Panc1 (cell line): ENCODE results near the gene IL11. TPM values are rescaled to one million over a fixed set of nuclear protein-coding genes. Genes with fewer than 3 reads are reported as not detected.

Experiments
- ATAC-seq: fragments of 200-7000 bp; cut with Tn5 transposase; 2 replicates; pipeline ENCODE4 v1.9.1; 2020; ENCODE audit warnings: mild to moderate bottlenecking, moderate library complexity
- BruUV-seq: library from RNA; stranded (reverse); fragments of 400-500 nt; replicated peaks from 2 replicates; lab custom pipeline; 2021; lab: Mats Ljungman, UMichigan
- CTCF ChIA-PET: fragments of 300-600 bp; sonication (Branson Sonifier 250); formaldehyde crosslinking; loops from one replicate; lab custom pipeline; 2022; ENCODE audit warnings: antibody characterized with exemption; lab: Charles Lee
- POLR2A ChIA-PET: fragments of 300-600 bp; sonication (Branson Sonifier 250); formaldehyde crosslinking; loops from one replicate; lab custom pipeline; 2022; ENCODE audit warnings: antibody characterized with exemption; lab: Charles Lee
- DNase-seq: peaks from one replicate; pipeline ENCODE4 v3.0.0-alpha.2; 2010; ENCODE audit warnings: low read depth, low spot score
- H3K27ac ChIP-seq: 2 replicates; pipeline ENCODE4 v1.5.1; 2011; ENCODE audit warnings: mild to moderate bottlenecking, low read length, inconsistent platforms
- H3K27me3 ChIP-seq: fragments of 200-500 bp; sonication (Bioruptor generic); 2 replicates; pipeline ENCODE4 v1.6.0; 2014; ENCODE audit warnings: low read length, inconsistent platforms; ENCODE audit not compliant: control insufficient read depth, insufficient read depth
- H3K36me3 ChIP-seq: fragments of 200-500 bp; sonication (Bioruptor generic); 2 replicates; pipeline ENCODE4 v1.5.1; 2014; ENCODE audit warnings: inconsistent platforms, mild to moderate bottlenecking, low read length, moderate library complexity; ENCODE audit not compliant: control insufficient read depth, insufficient read depth
- H3K4me1 ChIP-seq: 2 replicates; pipeline ENCODE4 v1.5.1; 2011; ENCODE audit warnings: inconsistent platforms, mild to moderate bottlenecking, low read length, moderate library complexity; ENCODE audit not compliant: control insufficient read depth, insufficient read depth
- H3K4me3 ChIP-seq, 2 experiments: 2 replicates each; pipeline ENCODE4 v1.5.1; 2011 to 2012; ENCODE audit warnings: low read depth in 2 of 2, low read length in 2 of 2, mild to moderate bottlenecking in 2 of 2, inconsistent platforms in 1 of 2, moderate library complexity in 1 of 2
- H3K9me3 ChIP-seq: fragments of 200-500 bp; sonication (Bioruptor generic); 2 replicates; pipeline ENCODE4 v1.5.1; 2014; ENCODE audit warnings: low read depth, mild to moderate bottlenecking, inconsistent platforms, low read length, moderate library complexity; ENCODE audit not compliant: control insufficient read depth, insufficient read depth
- CTCF ChIP-seq: fragments of 450-650 bp; IDR thresholded peaks from 2 replicates; pipeline ENCODE4 v1.5.1; 2017; ENCODE audit warnings: mild to moderate bottlenecking
- POLR2AphosphoS5 ChIP-seq: IDR thresholded peaks from 2 replicates; pipeline ENCODE4 v1.6.1; 2012; ENCODE audit warnings: mild to moderate bottlenecking, low read depth, low read length, moderate library complexity
- REST ChIP-seq, 2 experiments: IDR thresholded peaks; 2 replicates each; pipeline ENCODE4 v1.6.1; 2011 to 2012; ENCODE audit warnings: low read depth in 2 of 2, control low read depth in 1 of 2, low read length in 1 of 2, mild to moderate bottlenecking in 1 of 2, moderate library complexity in 1 of 2; ENCODE audit not compliant: insufficient read depth in 1 of 2
- SIN3A ChIP-seq: IDR thresholded peaks from 2 replicates; pipeline ENCODE4 v1.6.1; 2012; ENCODE audit warnings: low read depth, mild to moderate bottlenecking, low read length, moderate library complexity, borderline replicate concordance; ENCODE audit not compliant: insufficient read depth
- TCF7L2 ChIP-seq: IDR thresholded peaks from 2 replicates; pipeline ENCODE4 v1.6.1; 2011; ENCODE audit warnings: mild to moderate bottlenecking, low read depth, low read length, inconsistent platforms
- in situ Hi-C: cut with HindIII; loops from 2 replicates; pipeline ENCODE4 v1.10.0; 2016; ENCODE audit warnings: low sequenced_read_pairs, low pct_unique_long_range_greater_than_20kb
- intact Hi-C: fragments of 100-400 bp; cut with micrococcal nuclease; formaldehyde crosslinking; loops from one replicate; pipeline ENCODE4 v1.10.0; 2022; ENCODE audit not compliant: unreplicated experiment
- total RNA-seq: library from RNA; stranded (reverse); gene quantifications from one replicate; pipeline ENCODE4 v1.2.1, GENCODE V29; 2021; ENCODE audit not compliant: unreplicated experiment

The IL11 gene
- total RNA-seq, 1 experiment from 2014 or later, result 4.4 TPM

- DNase-seq (peak; percentile 100), ATAC-seq (peak; percentile 92)
- no peaks in the 10 kb centered on the region for H3K27me3 ChIP-seq
- in situ Hi-C loops, result no loop called here
- no TSS peak for BruUV-seq
- TF ChIP-seq CTCF (no peak), SIN3A (0 out of 2 replicates have a peak, but pooled peaks have one; percentile 23), REST (IDR thresholded peaks at IDR 0.05; ENCODE audit: insufficient read depth in 1 of 2, low read depth in 2 of 2, low read length in 1 of 2) (no peak), TCF7L2 (peak; percentile 82), POLR2AphosphoS5 (peak; percentile 59)
- no peaks in the 10 kb centered on the region for H3K9me3 ChIP-seq
- peak within 1 kb of the TSS; percentile 73 to 87 for H3K4me3 ChIP-seq
- CTCF ChIA-PET, result interaction anchor here (0.5 to 2.4 kb wide), 8 partner anchors 9 to 285 kb away, joined by 3 to 16 read pairs (median 4); partner anchors contain the start of genes RPL28 and ZNF784
- H3K27ac ChIP-seq, result peak within 1 kb of the TSS; percentile 98
- POLR2A ChIA-PET, result interaction anchor here (0.6 to 1.5 kb wide), 15 partner anchors 9 to 311 kb away, joined by 3 to 24 read pairs (median 6); partner anchors contain the start of genes PPP6R1 and TMEM238
- H3K4me1 ChIP-seq, result peaks cover 16% of the 10 kb centered on the region
- intact Hi-C loops, result no loop called here
- no peaks in the 10 kb centered on the region for H3K36me3 ChIP-seq
Measured at GRCh38 chr19:55339105-55339888, 31.0 kb downstream of the IL11 start, which contains the start of gene KMT5C. Gene KMT5C, plus strand, starts transcription at chr19:55339876. Its CDS starts 2,061 bp downstream, at chr19:55341937.

- in situ Hi-C loops (no loop called here), intact Hi-C loops (no loop called here)
- no peaks in the 10 kb centered on the region for H3K27me3 ChIP-seq
- no peaks in the 10 kb centered on the region for H3K36me3 ChIP-seq
- no peak overlapping the region for H3K4me3 ChIP-seq
- H3K4me1 ChIP-seq, result peaks cover 13% of the 10 kb centered on the region
- H3K27ac ChIP-seq, result no peak overlapping the region
- no peak for DNase-seq
- ChIA-PET CTCF (interaction anchor here (0.7 kb wide), 1 partner anchor 77 kb away, joined by 13 read pairs; the partner anchor contains the start of gene PPP6R1), POLR2A (interaction anchor here (0.7 kb wide), 1 partner anchor 43 kb away, joined by 6 read pairs; no protein-coding TSS in a partner anchor)
- BruUV-seq, result no TSS peak
- H3K9me3 ChIP-seq, result no peaks in the 10 kb centered on the region
- no peak for ATAC-seq
- TF ChIP-seq CTCF, result no peak
- TF ChIP-seq POLR2AphosphoS5, result no peak
- TF ChIP-seq REST (IDR thresholded peaks at IDR 0.05; ENCODE audit: insufficient read depth in 1 of 2, low read depth in 2 of 2, low read length in 1 of 2), result no peak
- TF ChIP-seq SIN3A, result no peak
Measured at GRCh38 chr19:55336101-55336500, 34.2 kb downstream of the IL11 start.
